Endothelial cell of umbilical vein (primary cell): ENCODE results near the gene SUPT4H1. TPM values are rescaled to one million over a fixed set of nuclear protein-coding genes. Genes with fewer than 3 reads are reported as not detected.

Experiments used
- BruUV-seq: library from RNA; stranded (reverse); fragments of 400-500 nt; replicated peaks from 2 replicates; lab custom pipeline; 2021; lab: Mats Ljungman, UMichigan
- CTCF ChIA-PET: fragments of 300-600, 350-600 bp; sonication (Branson Sonifier 250); formaldehyde crosslinking; loops from one replicate; lab custom pipeline; 2021; ENCODE audit warnings: antibody characterized with exemption, inconsistent platforms; lab: Charles Lee
- POLR2A ChIA-PET: fragments of 300-600, 350-600 bp; sonication (Branson Sonifier 250); formaldehyde crosslinking; loops from one replicate; lab custom pipeline; 2021; ENCODE audit warnings: antibody characterized with exemption, inconsistent platforms; lab: Charles Lee
- DNase-seq: peaks from one replicate; pipeline ENCODE4 v3.0.0-alpha.2; 2011; ENCODE audit warnings: low read depth, low spot score
- FAIRE-seq: peaks from 2 replicates; lab custom pipeline; 2011; peaks lifted over from hg19 to GRCh38; lab: Jason Lieb, UNC
- H2AFZ ChIP-seq: 2 replicates; pipeline ENCODE4 v1.6.0; 2012; ENCODE audit warnings: low read depth, low read length, control low read depth, inconsistent platforms
- H3K27ac ChIP-seq: 2 replicates; pipeline ENCODE4 v1.5.1; 2011; ENCODE audit warnings: low read depth, mild to moderate bottlenecking, control low read depth, low read length, moderate library complexity; ENCODE audit not compliant: insufficient read depth
- H3K27me3 ChIP-seq, 2 experiments: 2 replicates each; pipeline versions ENCODE4 v1.6.0 to v1.6.1; 2011; ENCODE audit warnings: low read length in 2 of 2, mixed read lengths in 1 of 2; ENCODE audit not compliant: control insufficient read depth in 2 of 2, insufficient read depth in 2 of 2
- H3K36me3 ChIP-seq, 2 experiments: 2 replicates in 1 of 2; 3 replicates in 1 of 2; pipeline ENCODE4 v1.5.1; 2011; ENCODE audit warnings: low read length in 2 of 2, mild to moderate bottlenecking in 1 of 2, moderate library complexity in 1 of 2; ENCODE audit not compliant: control insufficient read depth in 2 of 2, insufficient read depth in 2 of 2; ENCODE audit errors: extremely low read depth in 1 of 2
- H3K4me1 ChIP-seq: 3 replicates; pipeline ENCODE4 v1.5.1; 2011; ENCODE audit warnings: mild to moderate bottlenecking, low read length; ENCODE audit not compliant: control insufficient read depth, insufficient read depth; ENCODE audit errors: extremely low read depth
- H3K4me2 ChIP-seq: 2 replicates; pipeline ENCODE4 v1.6.1; 2011; ENCODE audit warnings: low read length, control low read depth, mixed read lengths; ENCODE audit not compliant: insufficient read depth
- H3K4me3 ChIP-seq, 3 experiments: fragments of 200-600 bp in 1 of 3; sonication (generic), shearing (Covaris generic) in 1 of 3; replicated peaks in 1 of 3; 2 replicates each; pipeline ENCODE4 v1.5.1; 2011 to 2016; ENCODE audit warnings: control low read depth in 3 of 3, low read length in 3 of 3, mild to moderate bottlenecking in 2 of 3, inconsistent platforms in 1 of 3, low read depth in 1 of 3, moderate library complexity in 1 of 3; ENCODE audit not compliant: insufficient read depth in 1 of 3
- H3K79me2 ChIP-seq: 2 replicates; pipeline ENCODE4 v1.6.0; 2012; ENCODE audit warnings: low read length, inconsistent platforms; ENCODE audit not compliant: control insufficient read depth, insufficient read depth
- H3K9ac ChIP-seq: replicated peaks from 2 replicates; pipeline ENCODE3; 2011; ENCODE audit warnings: low read length, control low read depth; ENCODE audit not compliant: insufficient read depth; ENCODE audit errors: extremely low read depth
- H3K9me1 ChIP-seq: replicated peaks from 3 replicates; pipeline ENCODE4 v1.6.0; 2011; ENCODE audit warnings: mild to moderate bottlenecking, low read length; ENCODE audit not compliant: control insufficient read depth, insufficient read depth; ENCODE audit errors: extremely low read depth
- H3K9me3 ChIP-seq: replicated peaks from 2 replicates; pipeline ENCODE4 v1.5.1; 2012; ENCODE audit warnings: low read length, inconsistent platforms; ENCODE audit not compliant: control insufficient read depth, insufficient read depth
- H4K20me1 ChIP-seq: replicated peaks from 2 replicates; pipeline ENCODE3; 2011; ENCODE audit warnings: mild to moderate bottlenecking, low read length; ENCODE audit not compliant: control insufficient read depth, insufficient read depth; ENCODE audit errors: extremely low read depth
- EZH2 ChIP-seq: IDR thresholded peaks from 2 replicates; pipeline ENCODE4 v1.6.1; 2012; ENCODE audit warnings: borderline replicate concordance, low read depth, mild to moderate bottlenecking, moderate library complexity, low read length, inconsistent platforms; ENCODE audit not compliant: severe bottlenecking
- FOS ChIP-seq: IDR thresholded peaks from 2 replicates; pipeline ENCODE4 v1.6.1; 2011; ENCODE audit warnings: mild to moderate bottlenecking, low read length, moderate library complexity, borderline replicate concordance; ENCODE audit not compliant: insufficient read depth
- GATA2 ChIP-seq: IDR thresholded peaks from 2 replicates; pipeline ENCODE4 v1.7.0; 2011; ENCODE audit warnings: low read depth, mild to moderate bottlenecking, moderate library complexity, mixed read lengths, low read length; ENCODE audit not compliant: insufficient read length, insufficient read depth
- JUN ChIP-seq: IDR thresholded peaks from 2 replicates; pipeline ENCODE4 v1.6.1; 2011; ENCODE audit warnings: borderline replicate concordance, low read depth; ENCODE audit not compliant: insufficient read length, insufficient read depth
- MYC ChIP-seq: IDR thresholded peaks from one replicate; pipeline ENCODE4 v1.6.1; 2011; ENCODE audit warnings: mild to moderate bottlenecking, low read depth, low read length
- POLR2A ChIP-seq: IDR thresholded peaks from 2 replicates; pipeline ENCODE4 v1.6.1; 2012; ENCODE audit warnings: low read depth, mild to moderate bottlenecking, control low read depth, low read length
- POLR2AphosphoS5 ChIP-seq: IDR thresholded peaks from 2 replicates; pipeline ENCODE4 v1.6.1; 2012; ENCODE audit warnings: low read depth, mild to moderate bottlenecking, control low read depth, low read length, moderate library complexity; ENCODE audit not compliant: insufficient read depth
- dilution Hi-C: fragments of 300-500 bp; cut with MboI; formaldehyde crosslinking; loops from one replicate; pipeline ENCODE4 v1.15.0; 2019; ENCODE audit warnings: low sequenced_read_pairs; ENCODE audit not compliant: extremely low pct_ligation_motif_present
- intact Hi-C: fragments of 100-400 bp; cut with micrococcal nuclease; formaldehyde crosslinking; loops from one replicate; pipeline ENCODE4 v1.10.0; 2022
- polyA plus RNA-seq, 4 experiments: library from polyadenylated mRNA; depleted of rRNA in 3 of 4; stranded (reverse) in 3 of 4; unstranded in 1 of 4; fragments of >200 nt; gene quantifications; 2 replicates each; pipeline versions ENCODE4 v1.2.1 to v1.2.3, GENCODE V29; 2011 to 2012; ENCODE audit warnings: missing spikeins in 1 of 4
- total RNA-seq: library from RNA; stranded (reverse); gene quantifications from 2 replicates; pipeline ENCODE4 v1.2.3, GENCODE V29; 2021
- TF ChIP-seq, protein P1 (sequence below), 2 donors: IDR thresholded peaks; 1 replicate in 1 of 2; 2 replicates in 1 of 2; pipeline ENCODE4 v1.5.1; 2011; ENCODE audit warnings: low read length in 2 of 2, mild to moderate bottlenecking in 2 of 2, moderate library complexity in 2 of 2, control low read depth in 1 of 2, inconsistent platforms in 1 of 2, low read depth in 1 of 2; ENCODE audit not compliant: insufficient read depth in 1 of 2; ENCODE audit errors: extremely low read depth in 1 of 2

Gene SUPT4H1
- total and polyA plus RNA-seq, 2 donors (not counting 3 experiments of a cell fraction or from before 2014, with no cell fraction given) = 77.5 to 154 TPM

DNA sequence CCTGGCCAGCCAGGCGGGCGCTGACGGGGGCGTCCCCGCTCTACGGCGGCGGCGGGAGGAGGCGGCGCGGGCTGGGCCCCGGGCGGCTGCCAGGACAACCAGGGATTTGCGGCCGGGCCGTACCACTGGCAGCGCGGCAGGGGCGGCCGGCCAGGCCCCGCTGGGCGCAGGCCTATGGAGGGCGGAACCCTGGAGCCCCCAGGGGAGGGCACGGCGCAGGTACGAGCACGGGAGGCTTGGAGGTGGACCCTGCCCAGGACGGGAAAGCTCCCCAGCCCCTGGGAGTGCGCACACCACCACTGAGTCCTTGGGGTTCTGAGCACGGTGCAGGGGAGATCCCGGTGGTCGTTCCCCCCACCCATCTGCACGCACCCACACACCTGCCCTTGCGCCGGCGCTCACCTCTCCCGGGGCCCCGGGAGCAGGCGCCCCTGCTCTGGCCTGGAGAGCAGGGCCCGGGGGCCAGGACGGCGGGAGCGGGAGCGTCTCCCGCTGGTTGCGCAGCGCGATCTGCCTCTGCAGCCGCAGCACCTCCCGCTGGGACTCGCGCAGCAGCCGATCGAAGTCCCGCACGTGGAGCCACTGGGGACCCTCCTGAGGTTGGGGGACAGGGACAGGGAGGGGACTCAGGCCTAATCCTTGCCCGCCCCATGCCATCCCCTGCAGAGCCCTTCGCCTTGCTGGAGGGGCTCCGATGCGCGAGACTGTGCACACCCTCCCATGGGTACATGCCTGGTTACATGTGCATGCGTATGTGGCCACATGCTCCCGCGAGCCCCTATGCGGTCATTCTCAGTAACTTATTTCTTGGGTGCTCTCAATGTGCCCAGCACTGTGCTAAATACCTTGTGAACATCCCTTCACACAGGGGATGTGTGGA is 27.4 kb downstream of the SUPT4H1 start:
- CTCF ChIA-PET = no interaction called here
- no peak for FAIRE-seq

More for the DNA sequence above, 27.4 kb downstream of the SUPT4H1 start:
- no peak for DNase-seq
- Histone ChIP-seq H3K4me3 (no peak overlapping the region), H3K4me1 (no peaks in the 10 kb centered on the region), H3K27ac (no peak overlapping the region), H4K20me1 (no peaks in the 10 kb centered on the region), H3K4me2 (no peak overlapping the region), H3K9ac (no peak overlapping the region), H3K27me3 (peaks cover 23 to 25% of the 10 kb centered on the region in 2 experiments), H2AFZ (no peak overlapping the region), H3K9me1 (no peaks in the 10 kb centered on the region), H3K79me2 (no peaks in the 10 kb centered on the region), H3K9me3 (no peaks in the 10 kb centered on the region), H3K36me3 (no peaks in the 10 kb centered on the region)
- intact Hi-C loops = no loop called here
- dilution Hi-C loops = no loop called here
- POLR2A ChIA-PET = no interaction called here
- BruUV-seq = no TSS peak
- TF ChIP-seq MYC (no peak), POLR2AphosphoS5 (no peak), JUN (no peak), GATA2 (no peak), POLR2A (no peak), FOS (no peak), EZH2 (peak; percentile 83)
- TF ChIP-seq, protein P1, sequence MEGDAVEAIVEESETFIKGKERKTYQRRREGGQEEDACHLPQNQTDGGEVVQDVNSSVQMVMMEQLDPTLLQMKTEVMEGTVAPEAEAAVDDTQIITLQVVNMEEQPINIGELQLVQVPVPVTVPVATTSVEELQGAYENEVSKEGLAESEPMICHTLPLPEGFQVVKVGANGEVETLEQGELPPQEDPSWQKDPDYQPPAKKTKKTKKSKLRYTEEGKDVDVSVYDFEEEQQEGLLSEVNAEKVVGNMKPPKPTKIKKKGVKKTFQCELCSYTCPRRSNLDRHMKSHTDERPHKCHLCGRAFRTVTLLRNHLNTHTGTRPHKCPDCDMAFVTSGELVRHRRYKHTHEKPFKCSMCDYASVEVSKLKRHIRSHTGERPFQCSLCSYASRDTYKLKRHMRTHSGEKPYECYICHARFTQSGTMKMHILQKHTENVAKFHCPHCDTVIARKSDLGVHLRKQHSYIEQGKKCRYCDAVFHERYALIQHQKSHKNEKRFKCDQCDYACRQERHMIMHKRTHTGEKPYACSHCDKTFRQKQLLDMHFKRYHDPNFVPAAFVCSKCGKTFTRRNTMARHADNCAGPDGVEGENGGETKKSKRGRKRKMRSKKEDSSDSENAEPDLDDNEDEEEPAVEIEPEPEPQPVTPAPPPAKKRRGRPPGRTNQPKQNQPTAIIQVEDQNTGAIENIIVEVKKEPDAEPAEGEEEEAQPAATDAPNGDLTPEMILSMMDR (IDR thresholded peaks at IDR 0.05; ENCODE audit: extremely low read depth in 1 of 2, insufficient read depth in 1 of 2, low read depth in 1 of 2, low read length in 2 of 2) = no peak
